K562 (cell line): ENCODE data around the gene GRAMD1B. TPM values are rescaled to one million over a fixed set of nuclear protein-coding genes. Genes with fewer than 3 reads are reported as not detected.

Experiments used
- ATAC-seq: fragments of 200-7000 bp; cut with Tn5 transposase; 3 replicates; pipeline ENCODE4 v1.9.1; 2020; ENCODE audit warnings: moderate library complexity
- BruUV-seq: library from RNA; stranded (reverse); fragments of 400-500 nt; replicated peaks from 2 replicates; lab custom pipeline; 2021; lab: Mats Ljungman, UMichigan
- CTCF ChIA-PET: fragments of 300-600 bp; formaldehyde crosslinking; extraction: SDS; loops from one replicate; lab custom pipeline; 2021; ENCODE audit warnings: low intra/inter-chr PET ratio; lab: Yijun Ruan, JAX
- POLR2A ChIA-PET: fragments of 300-600, 350-650 bp; sonication (Branson Sonifier 250); formaldehyde crosslinking; extraction: SDS; loops from one replicate; lab custom pipeline; 2021; ENCODE audit warnings: antibody characterized with exemption, inconsistent platforms; lab: Yijun Ruan, JAX
- DNase-seq, 4 experiments: peaks; one replicate each; pipeline versions ENCODE4 v3.0.0 to v3.0.0-alpha.2; 2011 to 2018; ENCODE audit warnings: low spot score in 3 of 4, mixed read lengths in 3 of 4; ENCODE audit errors: extremely low read depth in 1 of 4
- FAIRE-seq: peaks from 2 replicates; lab custom pipeline; 2011; peaks lifted over from hg19 to GRCh38; lab: Jason Lieb, UNC
- H2AFZ ChIP-seq: 2 replicates; pipeline ENCODE4 v1.6.0; 2011; ENCODE audit warnings: low read depth, low read length, control low read depth, inconsistent platforms
- H3K27ac ChIP-seq: fragments of 200-600 bp; 3 replicates; pipeline ENCODE4 v1.8.0; 2011; ENCODE audit warnings: low read depth, mild to moderate bottlenecking, control low read depth, inconsistent platforms, low read length, moderate library complexity, mixed read lengths; ENCODE audit errors: extremely low read depth
- H3K27me3 ChIP-seq, 2 experiments: fragments of 300-600 bp in 1 of 2; 2 replicates in 1 of 2; 3 replicates in 1 of 2; pipeline versions ENCODE4 v1.6.0 to v1.8.0; 2011; ENCODE audit warnings: inconsistent platforms in 2 of 2, low read length in 2 of 2, mild to moderate bottlenecking in 1 of 2, mixed read lengths in 1 of 2, moderate library complexity in 1 of 2; ENCODE audit not compliant: control insufficient read depth in 2 of 2, insufficient read depth in 2 of 2
- H3K36me3 ChIP-seq: fragments of 300-600 bp; 3 replicates; pipeline ENCODE4 v1.8.0; 2011; ENCODE audit warnings: mild to moderate bottlenecking, low read length, inconsistent platforms; ENCODE audit not compliant: control insufficient read depth, insufficient read depth
- H3K4me1 ChIP-seq, 2 experiments: fragments of 200-600 bp in 1 of 2; replicated peaks in 1 of 2; 2 replicates in 1 of 2; 3 replicates in 1 of 2; pipeline versions ENCODE4 v1.5.1 to v1.8.0; 2011; ENCODE audit warnings: inconsistent platforms in 2 of 2, low read length in 2 of 2, mild to moderate bottlenecking in 1 of 2, mixed read lengths in 1 of 2, moderate library complexity in 1 of 2; ENCODE audit not compliant: control insufficient read depth in 2 of 2, insufficient read depth in 2 of 2
- H3K4me2 ChIP-seq: 2 replicates; pipeline ENCODE4 v1.6.1; 2011; ENCODE audit warnings: low read length, control low read depth, inconsistent platforms, mixed read lengths; ENCODE audit not compliant: insufficient read depth
- H3K4me3 ChIP-seq: fragments of 200-600 bp; sonication (generic), shearing (Covaris generic); 2 replicates; pipeline ENCODE4 v1.5.1; 2016; ENCODE audit warnings: control low read depth, inconsistent platforms
- H3K79me2 ChIP-seq: fragments of 200-600 bp; 3 replicates; pipeline ENCODE4 v1.8.0; 2011; ENCODE audit warnings: low read length, inconsistent platforms; ENCODE audit not compliant: control insufficient read depth, insufficient read depth
- H3K9ac ChIP-seq, 2 experiments: 2 replicates each; pipeline versions ENCODE4 v1.6.0 to v1.6.1; 2011; ENCODE audit warnings: low read depth in 2 of 2, low read length in 2 of 2, control low read depth in 1 of 2, inconsistent platforms in 1 of 2, mild to moderate bottlenecking in 1 of 2, mixed read lengths in 1 of 2; ENCODE audit not compliant: insufficient read depth in 1 of 2
- H3K9me1 ChIP-seq: one replicate; pipeline ENCODE4 v1.6.0; 2011; ENCODE audit warnings: inconsistent platforms, mild to moderate bottlenecking, low read length, moderate library complexity; ENCODE audit not compliant: control insufficient read depth, insufficient read depth
- H3K9me3 ChIP-seq: replicated peaks from 2 replicates; pipeline ENCODE4 v1.5.1; 2011; ENCODE audit warnings: low read depth, low read length, inconsistent platforms; ENCODE audit not compliant: control insufficient read depth, insufficient read depth
- H4K20me1 ChIP-seq: replicated peaks from 2 replicates; pipeline ENCODE4 v1.6.1; 2011; ENCODE audit warnings: low read length, inconsistent platforms, mixed read lengths; ENCODE audit not compliant: control insufficient read depth, insufficient read depth
- BDP1 ChIP-seq: IDR thresholded peaks from 3 replicates; pipeline ENCODE4 v1.6.1; 2011; ENCODE audit not compliant: insufficient read length, insufficient read depth
- EGR1 ChIP-seq: fragments of 450-650 bp; conservative IDR thresholded peaks from 2 replicates; pipeline ENCODE4 v1.6.1; 2017; ENCODE audit warnings: mild to moderate bottlenecking
- ESRRA ChIP-seq: fragments of 450-650 bp; IDR thresholded peaks from 2 replicates; pipeline ENCODE4 v1.6.1; 2014; ENCODE audit warnings: low read depth, mild to moderate bottlenecking, moderate library complexity, borderline replicate concordance
- KLF16 ChIP-seq: IDR thresholded peaks from 2 replicates; pipeline ENCODE4 v1.6.1; 2016; ENCODE audit warnings: antibody characterized with exemption
- NFXL1 ChIP-seq: fragments of 450-650 bp; formaldehyde crosslinking; IDR thresholded peaks from 2 replicates; pipeline ENCODE4 v1.4.0; 2021; ENCODE audit warnings: mild to moderate bottlenecking
- RAD21 ChIP-seq, 2 experiments: fragments of 250-450 bp in 1 of 2; fragments of 450-650 bp in 1 of 2; sonication (Bioruptor Pico) in 1 of 2; formaldehyde crosslinking in 1 of 2; IDR thresholded peaks in 1 of 2; conservative IDR thresholded peaks in 1 of 2; 2 replicates each; pipeline versions ENCODE4 v1.4.0 to v1.8.0; 2020 to 2022; ENCODE audit warnings: mild to moderate bottlenecking in 2 of 2, moderate library complexity in 1 of 2
- RBFOX2 ChIP-seq: fragments of 200-400 bp; formaldehyde crosslinking; IDR thresholded peaks from 2 replicates; pipeline ENCODE4 v1.6.1; 2017; ENCODE audit warnings: low read depth, mild to moderate bottlenecking, low read length, moderate library complexity
- ZKSCAN8 ChIP-seq: fragments of 200-800 bp; sonication (Bioruptor generic); IDR thresholded peaks from 2 replicates; pipeline ENCODE4 v1.6.1; 2016; ENCODE audit warnings: missing genetic modification characterization, missing compliant biosample characterization
- ZNF586 ChIP-seq: fragments of 450-650 bp; formaldehyde crosslinking; conservative IDR thresholded peaks from 2 replicates; pipeline ENCODE4 v1.4.0; 2020; ENCODE audit warnings: mild to moderate bottlenecking, moderate library complexity
- WGBS: fragments of 100-300 bp; shearing (Covaris generic); methylation state at CpG from one replicate; pipeline ENCODE4 v1.1.6; 2016; ENCODE audit warnings: low coverage, mixed read lengths; ENCODE audit not compliant: insufficient coverage; ENCODE audit errors: missing lambda C conversion rate; 5-methylcytosine and 5-hydroxymethylcytosine counted together
- in situ Hi-C: fragments of 300-500 bp; cut with MboI; formaldehyde crosslinking; loops from 4 replicates; pipeline ENCODE4 v1.15.0; 2018; ENCODE audit warnings: inconsistent platforms, mixed read lengths
- intact Hi-C: fragments of 100-400 bp; cut with micrococcal nuclease; formaldehyde crosslinking; loops from 2 replicates; pipeline ENCODE4 v1.14.2; 2022
- polyA plus RNA-seq, 8 experiments: library from polyadenylated mRNA; depleted of rRNA in 4 of 8; stranded (reverse) in 5 of 8; unstranded in 3 of 8; fragments of >200 nt; fragmentation: Nextera tagmentation in 2 of 8; fragmentation: Illumina TruSeq in 1 of 8; extraction: Ambion mirVana in 2 of 8; extraction: Trizol in 1 of 8; gene quantifications; 2 replicates each; pipeline versions ENCODE4 v1.2.1 to v1.2.3, GENCODE V29; 2011 to 2014; ENCODE audit warnings: inconsistent platforms in 1 of 8, missing spikeins in 1 of 8
- total RNA-seq, 7 experiments: library from RNA; depleted of rRNA in 6 of 7; stranded (reverse); fragments of >200 nt in 6 of 7; fragmentation: Illumina TruSeq in 2 of 7; extraction: Trizol in 2 of 7; gene quantifications; 2 replicates each; pipeline versions ENCODE4 v1.2.1 to v1.2.3, GENCODE V29; 2011 to 2021; ENCODE audit warnings: low replicate concordance in 1 of 7
- TF ChIP-seq, protein P1 (sequence below): fragments of 450-650 bp; IDR thresholded peaks from 2 replicates; pipeline ENCODE4 v1.6.1; 2016
- TF ChIP-seq, protein P2 (sequence below), 3 experiments: IDR thresholded peaks in 2 of 3; conservative IDR thresholded peaks in 1 of 3; 2 replicates each; pipeline ENCODE4 v1.5.1; 2011 to 2012; ENCODE audit warnings: low read length in 3 of 3, mild to moderate bottlenecking in 3 of 3, control low read depth in 2 of 3, improper control_type of control experiment in 1 of 3, inconsistent platforms in 1 of 3, low read depth in 1 of 3, mixed read lengths in 1 of 3, moderate library complexity in 1 of 3; ENCODE audit not compliant: insufficient read depth in 2 of 3
- TF ChIP-seq, protein P3 (sequence below): IDR thresholded peaks from 2 replicates; pipeline ENCODE4 v1.6.1; 2016; ENCODE audit warnings: missing genetic modification characterization, missing compliant biosample characterization

The GRAMD1B gene
- total and polyA plus RNA-seq, 9 of the 15 experiments (the other 6 are each of a cell fraction or from before 2014, with no cell fraction given): 0.31 TPM; not detected in 8

DNA sequence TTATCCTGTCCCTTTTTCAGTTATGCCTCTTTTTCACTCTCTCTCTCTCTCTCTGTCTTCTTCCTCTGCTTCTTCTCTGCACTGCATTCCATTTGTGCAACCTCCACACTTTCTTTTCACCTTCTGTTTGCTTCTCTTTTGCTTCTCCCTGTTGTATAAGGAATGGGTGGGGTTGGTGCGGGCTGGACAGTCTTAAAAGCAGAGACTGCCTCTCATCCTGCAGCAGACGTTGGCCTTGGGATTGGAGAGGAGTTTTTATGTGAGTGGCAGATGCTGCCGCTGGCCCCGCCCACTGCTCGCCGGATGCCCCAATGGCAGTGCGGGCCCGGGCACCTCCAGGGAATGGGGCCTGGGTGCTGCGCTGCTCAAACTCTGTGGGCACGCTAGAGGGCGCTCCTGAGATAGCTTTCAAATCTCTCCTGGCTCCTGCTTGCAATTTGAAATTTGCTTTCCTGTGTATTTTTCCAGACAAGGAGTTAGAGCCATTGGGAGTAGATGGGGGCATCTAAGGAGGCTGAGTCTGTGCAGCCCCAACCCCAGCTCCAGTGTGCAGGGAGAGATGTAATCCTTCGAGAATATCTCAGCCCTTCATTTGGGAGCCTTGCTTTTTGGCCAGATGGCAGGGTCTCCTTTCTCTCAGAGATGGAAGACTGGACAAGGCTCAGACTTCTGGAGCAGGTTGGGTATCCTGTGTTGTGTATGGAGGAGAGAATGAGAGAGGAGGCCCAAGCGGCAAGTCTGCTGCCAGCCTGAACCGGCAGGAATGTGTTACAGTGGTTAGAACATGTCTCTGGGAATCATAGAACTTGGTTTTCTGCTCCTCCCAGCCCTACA lies 81.2 kb downstream of the GRAMD1B start:
- BruUV-seq: no TSS peak
- ChIA-PET CTCF (interaction anchor here (0.6 to 0.7 kb wide), 2 partner anchors 49 to 322 kb away, joined by 3 read pairs; no protein-coding TSS in a partner anchor), POLR2A (interaction anchor here (1.0 kb wide), 2 partner anchors 9 to 11 kb away, joined by 3 read pairs; no protein-coding TSS in a partner anchor)
- DNase-seq (peak; percentile 63 to 93 (median 80)), ATAC-seq (peak; percentile 98), FAIRE-seq (no peak)
- Histone ChIP-seq H3K9ac (no peak overlapping the region), H3K27ac (no peak overlapping the region), H3K9me1 (no peaks in the 10 kb centered on the region), H3K9me3 (no peaks in the 10 kb centered on the region), H3K79me2 (no peaks in the 10 kb centered on the region), H3K27me3 (peaks cover 0 to 10% of the 10 kb centered on the region in 2 experiments; a peak in 1 of 5 replicates), H3K4me3 (no peak overlapping the region), H2AFZ (no peak overlapping the region), H4K20me1 (no peaks in the 10 kb centered on the region; the same call in 1 of the 2 replicates), H3K4me1 (no peaks in the 10 kb centered on the region), H3K4me2 (no peak overlapping the region), H3K36me3 (no peaks in the 10 kb centered on the region)
- WGBS: under 1% methylated on average over 14 of the region's 14 CpGs
- no peak for TF ChIP-seq ZNF586
- no peak for TF ChIP-seq EGR1
- TF ChIP-seq RBFOX2: no peak
- TF ChIP-seq RAD21 (CRISPR knock-in tag; conservative IDR thresholded peaks at IDR 0.05 in 1 of 2, IDR thresholded peaks at IDR 0.05 in 1 of 2): peak in 1 of 2 experiments; percentile 41; a peak in 3 of 4 replicates
- TF ChIP-seq ZKSCAN8 (CRISPR knock-in tag): no peak
- TF ChIP-seq, protein P1, sequence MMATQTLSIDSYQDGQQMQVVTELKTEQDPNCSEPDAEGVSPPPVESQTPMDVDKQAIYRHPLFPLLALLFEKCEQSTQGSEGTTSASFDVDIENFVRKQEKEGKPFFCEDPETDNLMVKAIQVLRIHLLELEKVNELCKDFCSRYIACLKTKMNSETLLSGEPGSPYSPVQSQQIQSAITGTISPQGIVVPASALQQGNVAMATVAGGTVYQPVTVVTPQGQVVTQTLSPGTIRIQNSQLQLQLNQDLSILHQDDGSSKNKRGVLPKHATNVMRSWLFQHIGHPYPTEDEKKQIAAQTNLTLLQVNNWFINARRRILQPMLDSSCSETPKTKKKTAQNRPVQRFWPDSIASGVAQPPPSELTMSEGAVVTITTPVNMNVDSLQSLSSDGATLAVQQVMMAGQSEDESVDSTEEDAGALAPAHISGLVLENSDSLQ: peak; percentile 24; the same call in 1 of the 2 replicates
- TF ChIP-seq, protein P2, sequence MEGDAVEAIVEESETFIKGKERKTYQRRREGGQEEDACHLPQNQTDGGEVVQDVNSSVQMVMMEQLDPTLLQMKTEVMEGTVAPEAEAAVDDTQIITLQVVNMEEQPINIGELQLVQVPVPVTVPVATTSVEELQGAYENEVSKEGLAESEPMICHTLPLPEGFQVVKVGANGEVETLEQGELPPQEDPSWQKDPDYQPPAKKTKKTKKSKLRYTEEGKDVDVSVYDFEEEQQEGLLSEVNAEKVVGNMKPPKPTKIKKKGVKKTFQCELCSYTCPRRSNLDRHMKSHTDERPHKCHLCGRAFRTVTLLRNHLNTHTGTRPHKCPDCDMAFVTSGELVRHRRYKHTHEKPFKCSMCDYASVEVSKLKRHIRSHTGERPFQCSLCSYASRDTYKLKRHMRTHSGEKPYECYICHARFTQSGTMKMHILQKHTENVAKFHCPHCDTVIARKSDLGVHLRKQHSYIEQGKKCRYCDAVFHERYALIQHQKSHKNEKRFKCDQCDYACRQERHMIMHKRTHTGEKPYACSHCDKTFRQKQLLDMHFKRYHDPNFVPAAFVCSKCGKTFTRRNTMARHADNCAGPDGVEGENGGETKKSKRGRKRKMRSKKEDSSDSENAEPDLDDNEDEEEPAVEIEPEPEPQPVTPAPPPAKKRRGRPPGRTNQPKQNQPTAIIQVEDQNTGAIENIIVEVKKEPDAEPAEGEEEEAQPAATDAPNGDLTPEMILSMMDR (IDR thresholded peaks at IDR 0.05 in 2 of 3, conservative IDR thresholded peaks at IDR 0.05 in 1 of 3; ENCODE audit: insufficient read depth in 2 of 3, low read depth in 1 of 3, low read length in 3 of 3): peak; percentile 69 to 74 (median 72)
- no peak for TF ChIP-seq BDP1
- TF ChIP-seq, protein P3, sequence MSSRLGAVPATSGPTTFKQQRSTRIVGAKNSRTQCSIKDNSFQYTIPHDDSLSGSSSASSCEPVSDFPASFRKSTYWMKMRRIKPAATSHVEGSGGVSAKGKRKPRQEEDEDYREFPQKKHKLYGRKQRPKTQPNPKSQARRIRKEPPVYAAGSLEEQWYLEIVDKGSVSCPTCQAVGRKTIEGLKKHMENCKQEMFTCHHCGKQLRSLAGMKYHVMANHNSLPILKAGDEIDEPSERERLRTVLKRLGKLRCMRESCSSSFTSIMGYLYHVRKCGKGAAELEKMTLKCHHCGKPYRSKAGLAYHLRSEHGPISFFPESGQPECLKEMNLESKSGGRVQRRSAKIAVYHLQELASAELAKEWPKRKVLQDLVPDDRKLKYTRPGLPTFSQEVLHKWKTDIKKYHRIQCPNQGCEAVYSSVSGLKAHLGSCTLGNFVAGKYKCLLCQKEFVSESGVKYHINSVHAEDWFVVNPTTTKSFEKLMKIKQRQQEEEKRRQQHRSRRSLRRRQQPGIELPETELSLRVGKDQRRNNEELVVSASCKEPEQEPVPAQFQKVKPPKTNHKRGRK (tag): peak; percentile 84
- TF ChIP-seq ESRRA: no peak
- no peak for TF ChIP-seq NFXL1 (CRISPR knock-in tag)
- peak; percentile 36; the same call in 1 of the 2 replicates for TF ChIP-seq KLF16
- intact Hi-C loops (loop anchor here (1.0 to 5.0 kb wide), 3 partner anchors 44 to 196 kb away; no protein-coding TSS in a partner anchor), in situ Hi-C loops (no loop called here)
